Inflammatory macrophage treated with lipopolysaccharide for 4 hours (primary cell): ENCODE data around the gene AOC2.
"Not testable (repeated sequence)": the region's sequence is repeated elsewhere in the genome, so short reads cannot be mapped to it uniquely, and the experiment has no call there.

Experiments
- DNase-seq: peaks from one replicate; pipeline ENCODE4 v3.0.0-alpha.2; 2020

The AOC2 gene

DNA sequence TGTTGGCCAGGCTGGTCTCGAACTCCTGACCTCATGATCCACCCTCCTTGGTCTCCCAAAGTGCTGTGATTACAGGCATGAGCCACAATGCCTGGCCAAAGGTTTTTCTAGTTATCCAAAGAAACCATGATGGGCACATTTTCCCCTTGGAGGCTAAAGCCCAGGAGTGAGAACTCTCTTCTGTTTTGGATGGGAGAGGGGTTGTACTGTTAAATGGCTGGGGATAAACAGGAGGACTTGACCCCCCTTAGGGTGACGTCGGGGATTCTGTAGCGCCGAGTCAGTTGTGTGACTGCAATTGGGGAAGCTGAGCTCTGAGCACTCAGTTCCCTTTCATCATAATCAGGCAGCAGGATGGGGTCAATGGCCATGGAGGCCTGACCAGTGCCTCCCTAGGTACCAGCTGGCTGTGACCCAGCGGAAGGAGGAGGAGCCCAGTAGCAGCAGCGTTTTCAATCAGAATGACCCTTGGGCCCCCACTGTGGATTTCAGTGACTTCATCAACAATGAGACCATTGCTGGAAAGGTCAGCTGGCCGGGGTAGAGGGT is 10.7 kb downstream of the AOC2 start:
- peak; percentile 64 for DNase-seq

DNA sequence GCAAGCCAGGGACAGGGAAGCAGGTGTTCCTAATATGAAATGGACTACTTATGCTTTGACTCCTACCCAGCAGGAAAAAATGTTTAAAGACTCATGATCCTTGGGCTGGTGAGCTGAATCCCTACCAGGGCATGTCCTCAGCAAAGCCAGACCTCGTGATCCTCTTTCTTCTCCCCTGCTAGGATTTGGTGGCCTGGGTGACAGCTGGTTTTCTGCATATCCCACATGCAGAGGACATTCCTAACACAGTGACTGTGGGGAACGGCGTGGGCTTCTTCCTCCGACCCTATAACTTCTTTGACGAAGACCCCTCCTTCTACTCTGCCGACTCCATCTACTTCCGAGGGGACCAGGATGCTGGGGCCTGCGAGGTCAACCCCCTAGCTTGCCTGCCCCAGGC is 11.7 kb downstream of the AOC2 start:
- not testable (repeated sequence) for DNase-seq

DNA sequence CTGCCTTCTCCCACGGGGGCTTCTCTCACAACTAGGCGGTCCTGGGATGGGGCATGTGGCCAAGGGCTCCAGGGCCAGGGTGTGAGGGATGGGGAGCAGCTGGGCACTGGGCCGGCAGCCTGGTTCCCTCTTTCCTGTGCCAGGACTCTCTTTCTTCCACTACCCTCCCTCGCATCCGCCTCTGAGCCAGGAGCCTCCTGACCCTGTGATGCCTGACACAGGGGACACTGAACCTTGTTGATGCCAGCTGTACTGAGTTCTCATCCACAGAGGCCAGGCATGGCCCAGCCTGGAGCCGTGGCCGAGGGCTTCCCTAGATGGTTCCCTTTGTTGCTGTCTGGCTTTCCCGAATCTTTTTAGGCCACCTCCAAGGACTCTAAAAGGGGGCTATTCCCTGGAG is 12.1 kb downstream of the AOC2 start:
- not testable (repeated sequence) for DNase-seq

DNA sequence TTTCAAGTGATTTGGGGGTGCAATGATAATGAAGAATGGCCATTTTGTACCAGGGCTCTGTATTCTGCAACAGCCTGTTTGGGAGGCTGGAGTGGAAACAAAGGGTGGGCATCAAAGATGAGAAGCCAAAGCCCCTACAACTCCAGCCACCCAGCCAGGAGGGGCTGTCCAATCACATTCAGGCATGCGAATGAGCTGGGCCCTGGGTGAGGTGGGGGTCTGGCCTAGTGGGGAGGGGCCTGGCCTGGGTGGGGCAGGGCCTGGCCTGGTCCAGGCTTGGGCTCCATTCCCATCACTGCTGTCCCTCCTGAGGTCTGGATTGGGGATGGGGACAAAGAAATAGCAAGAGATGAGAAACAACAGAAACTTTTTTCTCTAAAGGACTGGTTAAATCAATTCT is 13.0 kb downstream of the AOC2 start:
- DNase-seq = no peak

DNA sequence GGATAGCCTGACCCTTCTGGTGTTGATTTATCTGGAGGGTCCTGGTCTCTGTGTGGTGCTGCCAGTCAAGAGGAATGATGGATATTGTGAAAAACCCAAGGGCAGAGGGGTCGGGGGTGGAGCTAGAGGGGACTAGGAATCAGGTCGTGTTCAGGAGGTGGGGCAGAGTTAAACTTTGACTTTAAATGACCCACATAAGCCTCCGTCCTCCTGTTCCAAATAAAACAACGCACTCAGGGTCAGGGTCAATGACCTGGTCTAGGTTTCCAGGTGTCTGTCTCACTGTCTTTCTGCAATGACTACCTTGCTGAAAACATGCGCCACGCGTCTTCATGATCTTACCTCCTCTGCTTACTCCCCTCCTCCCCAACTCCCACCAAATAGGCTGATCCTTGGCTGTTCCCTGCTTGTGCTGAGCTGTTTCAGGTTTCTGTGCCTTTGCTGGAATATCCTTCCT is 21.3 kb downstream of the AOC2 start:
- DNase-seq = no peak

DNA sequence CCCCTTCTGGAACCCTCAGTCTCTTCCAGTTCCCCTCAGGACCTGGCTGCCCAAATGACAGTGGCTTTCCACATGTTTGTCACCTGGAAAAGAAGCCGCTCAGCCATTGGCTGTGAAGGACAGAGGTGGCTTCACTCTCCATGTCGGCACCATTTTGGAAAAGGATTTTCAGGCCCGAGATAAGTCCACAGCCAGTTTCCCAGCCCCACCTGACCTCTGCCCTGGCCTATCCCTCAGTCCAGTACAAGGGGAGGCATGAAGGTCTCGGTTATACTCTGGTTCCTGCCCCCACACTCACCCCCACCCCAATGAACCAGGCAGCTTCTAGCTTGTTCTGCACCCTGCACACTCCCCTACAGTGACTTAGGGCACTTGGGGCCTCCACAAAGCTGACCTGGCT is 21.8 kb downstream of the AOC2 start:
- DNase-seq = no peak

DNA sequence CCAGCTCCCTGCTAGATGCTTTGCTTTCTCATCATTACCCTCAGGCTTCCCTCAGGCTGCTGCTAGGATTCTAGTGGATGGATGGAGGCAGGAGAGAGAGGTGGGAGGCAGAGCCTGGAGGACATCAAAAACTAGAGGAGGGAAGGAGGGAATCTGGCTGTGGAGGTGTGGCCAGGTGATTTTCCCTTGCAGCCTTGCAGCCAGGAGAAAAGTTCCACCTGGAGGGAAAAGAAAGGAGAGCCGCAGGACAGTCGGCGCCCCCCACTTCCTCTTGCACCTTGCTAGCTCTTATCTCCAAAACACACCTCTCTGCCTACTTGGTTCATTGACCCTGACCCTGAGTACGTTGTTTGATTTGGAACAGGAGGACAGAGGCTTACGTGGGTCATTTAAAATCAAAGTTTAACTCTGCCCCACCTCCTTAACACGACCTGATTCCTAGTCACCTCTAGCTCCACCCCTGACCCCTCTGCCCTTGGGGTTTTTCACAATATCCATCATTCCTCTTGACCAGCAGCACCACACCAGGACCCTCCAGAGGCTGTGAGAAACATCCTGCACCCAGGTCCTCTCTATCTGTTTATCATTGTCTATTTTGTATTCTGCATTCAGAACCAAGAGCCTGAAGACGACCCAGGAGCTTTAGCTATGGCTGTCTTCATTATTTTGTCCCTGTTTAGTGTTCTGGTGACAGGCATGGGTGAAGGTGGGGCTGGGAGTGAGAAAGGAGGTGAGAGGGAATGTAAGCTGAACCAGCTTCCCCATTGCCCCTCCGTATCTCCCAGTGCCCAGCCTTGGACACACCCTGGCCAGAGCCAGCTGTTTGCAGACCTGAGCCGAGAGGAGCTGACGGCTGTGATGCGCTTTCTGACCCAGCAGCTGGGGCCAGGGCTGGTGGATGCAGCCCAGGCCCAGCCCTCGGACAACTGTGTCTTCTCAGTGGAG is 22.5 kb downstream of the AOC2 start:
- no peak for DNase-seq

DNA sequence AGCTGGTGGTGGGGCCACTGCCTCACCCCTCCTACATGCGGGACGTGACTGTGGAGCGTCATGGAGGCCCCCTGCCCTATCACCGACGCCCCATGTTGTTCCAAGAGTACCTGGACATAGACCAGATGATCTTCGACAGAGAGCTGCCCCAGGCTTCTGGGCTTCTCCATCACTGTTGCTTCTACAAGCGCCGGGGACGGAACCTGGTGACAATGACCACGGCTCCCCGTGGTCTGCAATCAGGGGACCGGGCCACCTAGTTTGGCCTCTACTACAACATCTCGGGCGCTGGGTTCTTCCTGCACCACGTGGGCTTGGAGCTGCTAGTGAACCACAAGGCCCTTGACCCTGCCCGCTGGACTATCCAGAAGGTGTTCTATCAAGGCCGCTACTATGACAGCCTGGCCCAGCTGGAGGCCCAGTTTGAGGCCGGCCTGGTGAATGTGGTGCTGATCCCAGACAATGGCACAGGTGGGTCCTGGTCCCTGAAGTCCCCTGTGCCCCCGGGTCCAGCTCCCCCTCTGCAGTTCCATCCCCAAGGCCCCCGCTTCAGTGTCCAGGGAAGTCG is 23.4 kb downstream of the AOC2 start:
- DNase-seq = not testable (repeated sequence)

DNA sequence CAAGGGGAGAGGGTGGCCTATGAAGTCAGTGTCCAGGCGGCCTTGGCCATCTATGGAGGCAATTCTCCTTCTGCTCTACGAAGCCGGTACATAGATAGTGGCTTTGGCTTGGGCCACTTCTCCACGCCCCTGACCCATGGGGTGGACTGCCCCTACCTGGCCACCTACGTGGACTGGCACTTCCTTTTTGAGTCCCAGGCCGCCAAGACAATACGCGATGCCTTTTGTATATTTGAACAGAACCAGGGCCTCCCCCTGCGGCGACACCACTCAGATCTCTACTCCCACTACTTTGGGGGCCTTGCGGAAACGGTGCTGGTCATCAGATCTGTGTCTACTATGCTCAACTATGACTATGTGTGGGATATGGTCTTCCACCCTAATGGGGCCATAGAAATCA is 24.0 kb downstream of the AOC2 start:
- DNase-seq = no peak

DNA sequence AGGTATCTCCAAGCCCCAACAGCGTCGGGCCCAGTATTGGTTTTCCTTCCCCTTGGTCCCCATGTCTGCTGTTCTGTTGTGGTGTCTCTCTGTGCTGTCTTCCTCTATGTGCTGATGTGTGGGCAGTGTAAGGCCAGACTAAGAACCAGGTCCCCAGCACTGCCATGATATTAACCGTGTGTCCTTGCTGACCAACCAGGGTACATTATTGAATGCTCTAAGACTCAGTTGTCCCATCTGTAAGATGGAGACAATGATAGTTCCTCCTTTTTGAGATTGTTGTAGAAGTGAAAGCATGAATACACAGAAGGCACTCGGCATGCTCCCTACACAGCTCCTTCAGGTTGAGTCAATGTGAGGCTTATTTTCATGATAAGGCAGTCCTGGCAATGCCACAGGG is 27.3 kb downstream of the AOC2 start:
- no peak for DNase-seq

DNA sequence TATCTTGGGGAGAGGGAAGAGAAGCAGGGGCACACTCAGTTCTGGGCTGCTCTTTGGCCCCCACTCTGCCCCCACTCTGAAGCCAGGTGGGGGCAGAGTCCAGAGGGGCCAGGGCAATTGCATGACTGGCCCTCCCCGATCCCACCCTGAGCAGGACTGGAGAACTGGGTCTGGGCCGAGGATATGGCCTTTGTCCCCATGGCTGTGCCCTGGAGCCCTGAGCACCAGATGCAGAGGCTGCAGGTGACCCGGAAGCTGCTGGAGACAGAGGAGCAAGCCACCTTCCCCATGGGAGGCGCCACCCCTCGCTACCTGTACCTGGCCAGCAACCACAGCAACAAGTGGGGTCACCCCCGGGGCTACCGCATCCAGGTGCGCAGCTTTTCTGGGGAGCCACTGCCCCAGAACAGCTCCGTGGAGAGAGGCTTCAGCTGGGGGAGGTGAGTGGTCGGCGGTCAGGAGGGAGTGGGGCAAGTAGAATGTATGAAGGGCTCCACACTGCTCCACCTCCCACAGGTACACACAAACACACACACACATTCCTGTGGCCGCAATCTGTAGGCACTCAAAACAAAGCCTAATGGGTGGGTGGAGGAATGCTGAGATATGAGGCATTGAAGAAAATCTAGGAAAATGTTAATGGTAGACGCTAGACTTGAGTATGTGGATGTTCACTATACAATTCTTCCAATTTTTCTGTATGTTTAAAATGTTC is 28.0 kb downstream of the AOC2 start:
- DNase-seq = no peak

DNA sequence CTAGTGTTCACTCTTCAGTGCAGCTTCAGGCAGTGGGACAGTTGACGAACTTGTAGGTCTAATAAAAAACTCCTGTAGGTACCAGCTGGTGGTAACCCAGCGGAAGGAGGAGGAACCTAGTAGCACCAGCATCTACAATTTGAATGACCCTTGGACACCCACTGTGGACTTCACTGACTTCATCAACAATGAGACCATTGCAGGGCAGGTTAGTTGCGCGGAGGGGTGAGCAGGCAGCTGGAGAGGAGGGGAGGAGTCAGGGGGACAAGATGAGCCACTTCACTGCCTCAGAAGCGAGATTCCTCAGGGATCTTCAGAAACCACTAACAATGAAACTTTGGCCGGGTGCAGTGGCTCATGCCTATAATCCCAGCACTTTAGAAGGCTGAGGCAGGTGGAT is 28.9 kb downstream of the AOC2 start:
- no peak for DNase-seq

DNA sequence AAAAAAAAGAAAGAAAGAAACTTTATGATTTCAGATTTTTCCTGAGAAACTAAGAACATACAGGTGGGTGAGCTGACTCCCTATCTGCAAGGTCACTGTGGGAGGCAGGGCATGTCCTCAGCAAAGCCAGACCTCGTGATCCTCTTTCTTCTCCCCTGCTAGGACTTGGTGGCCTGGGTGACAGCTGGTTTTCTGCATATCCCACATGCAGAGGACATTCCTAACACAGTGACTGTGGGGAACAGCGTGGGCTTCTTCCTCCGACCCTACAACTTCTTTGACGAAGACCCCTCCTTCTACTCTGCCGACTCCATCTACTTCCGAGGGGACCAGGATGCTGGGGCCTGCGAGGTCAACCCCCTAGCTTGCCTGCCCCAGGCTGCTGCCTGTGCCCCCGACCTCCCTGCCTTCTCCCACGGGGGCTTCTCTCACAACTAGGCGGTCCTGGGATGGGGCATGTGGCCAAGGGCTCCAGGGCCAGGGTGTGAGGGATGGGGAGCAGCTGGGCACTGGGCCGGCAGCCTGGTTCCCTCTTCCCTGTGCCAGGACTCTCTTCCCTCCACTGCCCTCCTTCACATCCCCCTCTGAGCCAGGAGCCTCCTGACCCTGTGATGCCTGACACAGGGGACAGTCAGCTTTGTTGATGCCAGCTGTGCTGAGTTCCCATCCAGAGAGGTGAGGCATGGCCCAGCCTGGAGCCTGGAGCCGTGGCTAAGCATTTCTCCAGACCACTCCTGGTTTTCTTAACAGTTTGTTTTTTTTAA is 29.7 kb downstream of the AOC2 start:
- not testable (repeated sequence) for DNase-seq

DNA sequence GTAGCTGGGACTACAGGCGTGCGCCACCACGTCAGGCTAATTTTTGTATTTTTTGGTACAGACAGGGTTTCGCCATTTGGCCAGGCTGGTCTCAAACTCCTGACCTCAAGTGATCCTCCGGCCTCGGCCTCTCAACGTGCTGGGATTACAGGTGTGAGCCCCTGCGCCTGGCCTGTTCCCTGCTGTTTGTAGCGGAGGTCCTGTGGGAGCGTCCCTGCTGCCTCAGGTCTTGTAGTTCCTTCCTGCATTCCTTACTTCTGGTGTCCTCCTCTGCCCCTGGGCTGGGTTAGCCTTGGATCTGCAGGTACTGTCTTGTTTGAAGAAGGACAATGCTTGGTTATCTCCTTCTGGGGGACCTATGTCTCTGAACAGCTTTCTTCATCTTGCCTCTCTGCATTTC is 32.7 kb downstream of the AOC2 start:
- DNase-seq = no peak

DNA sequence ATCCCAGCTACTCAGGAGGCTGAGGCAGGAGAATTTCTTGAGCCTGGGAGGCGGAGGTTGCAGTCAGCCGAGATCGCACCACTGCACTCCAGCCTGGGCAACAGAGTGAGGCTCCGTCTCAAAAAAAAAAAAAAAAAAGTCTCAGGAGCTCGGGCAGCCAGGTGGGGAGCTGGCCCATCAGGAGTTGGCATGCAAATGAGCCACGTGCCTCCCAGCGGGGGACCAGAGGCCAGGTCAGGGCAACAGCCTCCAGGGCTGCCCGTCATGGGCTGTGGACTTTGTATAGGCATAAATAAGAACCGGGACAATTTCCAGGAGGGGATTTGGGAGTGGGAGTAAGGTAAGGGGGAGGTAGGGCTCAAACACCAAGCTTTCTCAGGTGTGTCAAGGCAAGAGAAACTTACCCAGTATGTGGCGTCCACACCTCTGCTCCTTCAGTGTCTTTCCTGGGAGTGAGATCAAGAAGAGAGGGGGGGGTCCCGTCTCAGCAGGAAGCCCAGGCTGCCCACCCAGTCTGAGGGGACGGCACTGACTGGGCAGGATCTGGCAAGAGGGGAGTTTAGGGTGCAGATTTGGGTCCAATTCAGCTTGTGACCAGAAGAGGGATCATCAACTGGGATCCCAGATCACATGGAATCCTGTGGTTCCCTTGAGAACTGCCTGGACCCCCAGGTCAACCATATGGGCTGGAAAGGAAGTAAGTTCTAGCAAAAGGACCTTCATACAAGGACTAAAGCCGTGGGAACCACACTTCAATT is 33.9 kb downstream of the AOC2 start:
- DNase-seq = no peak

DNA sequence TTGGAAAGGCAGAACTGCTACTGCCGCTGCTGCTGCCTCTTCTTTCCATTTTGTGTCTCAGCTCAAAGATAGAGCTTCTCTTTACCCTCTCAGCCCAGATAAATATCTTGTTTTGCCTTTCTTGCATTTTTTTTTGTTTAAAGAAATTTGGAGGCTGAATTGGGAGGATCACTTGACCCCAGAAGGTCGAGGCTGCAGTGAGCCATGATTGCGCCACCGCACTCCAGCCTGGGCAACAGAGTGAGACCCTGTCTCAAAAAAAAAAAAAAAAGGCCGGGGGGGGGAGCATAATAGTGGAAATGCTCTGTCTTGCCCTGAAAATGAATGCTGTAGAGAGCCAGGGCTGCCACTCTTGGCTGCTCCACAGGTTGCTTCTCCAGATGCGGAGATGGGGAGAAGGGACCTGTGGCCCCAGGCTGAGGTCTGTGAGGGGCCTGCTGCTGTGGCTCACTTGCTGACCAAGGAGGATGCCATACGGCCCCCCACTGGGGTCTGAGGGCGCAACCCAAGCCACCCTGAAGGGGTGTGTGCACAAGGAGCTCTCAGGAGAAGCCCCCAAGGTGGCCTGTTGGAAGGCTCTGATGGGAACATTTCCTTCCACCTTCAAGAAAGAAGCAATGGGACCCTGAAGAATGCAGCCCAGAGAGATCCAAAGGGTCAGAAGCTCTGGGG is 34.7 kb downstream of the AOC2 start:
- no peak for DNase-seq

DNA sequence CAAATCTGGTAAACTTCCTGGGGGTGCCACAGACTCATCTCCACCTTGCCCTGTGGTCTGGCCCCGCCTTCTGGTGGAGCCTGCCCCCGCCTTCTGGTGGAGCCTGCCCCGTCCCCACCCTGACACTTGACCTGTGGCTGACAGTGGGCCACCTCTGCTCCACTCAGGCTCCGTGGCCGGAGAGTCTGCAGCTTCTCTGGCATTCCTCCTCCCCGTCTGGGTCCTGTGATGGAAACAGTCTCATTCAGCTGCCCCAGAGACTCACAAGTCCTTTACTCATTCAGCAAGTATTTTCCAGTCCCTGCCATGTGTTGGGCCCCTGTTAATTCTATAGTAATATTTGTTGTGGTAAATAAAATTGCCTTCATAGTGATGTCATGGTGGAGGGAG is 35.2 kb downstream of the AOC2 start:
- no peak for DNase-seq

DNA sequence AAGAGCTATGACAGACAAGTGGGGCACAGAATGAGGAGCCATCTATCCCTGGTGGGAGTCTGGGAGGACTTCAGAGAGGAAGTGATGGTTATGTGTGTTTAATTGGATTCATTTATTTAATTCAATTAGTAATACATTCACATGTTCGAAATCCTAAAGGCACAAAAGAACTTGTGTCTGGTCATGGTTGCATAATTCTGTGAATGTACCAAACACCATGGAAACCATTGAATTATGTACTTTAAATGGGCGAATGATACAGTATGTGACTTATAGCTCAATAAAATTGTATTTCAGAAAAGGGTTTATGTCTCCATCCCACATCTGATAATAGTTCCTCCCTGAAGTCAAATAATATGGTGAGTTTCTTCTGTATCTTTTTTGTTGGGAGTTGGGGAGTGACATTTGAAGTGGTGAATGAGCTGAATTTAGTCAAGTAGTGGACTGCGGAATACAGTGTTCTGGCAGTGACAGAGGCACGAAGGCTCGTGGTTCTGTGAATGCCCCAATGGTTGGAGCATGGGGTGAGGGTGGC is 36.5 kb downstream of the AOC2 start:
- no peak for DNase-seq

DNA sequence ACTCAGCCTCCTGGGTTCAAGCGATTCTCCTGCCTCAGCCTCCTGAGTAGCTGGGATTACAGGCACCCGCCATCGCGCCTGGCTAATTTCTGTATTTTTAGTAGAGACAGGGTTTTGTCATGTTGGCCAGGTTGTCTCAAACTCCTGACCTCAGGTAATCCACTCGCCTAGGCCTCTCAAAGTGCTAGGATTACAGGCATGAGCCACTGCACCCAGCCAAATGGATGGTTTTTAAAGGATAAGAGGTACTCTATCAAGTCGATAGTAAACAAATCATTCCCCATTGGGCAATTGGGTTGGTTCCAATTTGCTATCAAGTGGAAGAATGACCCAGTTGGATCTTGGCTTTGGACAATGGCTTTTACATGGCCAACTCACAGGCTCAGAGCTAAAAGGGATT is 37.3 kb downstream of the AOC2 start:
- not testable (repeated sequence) for DNase-seq

DNA sequence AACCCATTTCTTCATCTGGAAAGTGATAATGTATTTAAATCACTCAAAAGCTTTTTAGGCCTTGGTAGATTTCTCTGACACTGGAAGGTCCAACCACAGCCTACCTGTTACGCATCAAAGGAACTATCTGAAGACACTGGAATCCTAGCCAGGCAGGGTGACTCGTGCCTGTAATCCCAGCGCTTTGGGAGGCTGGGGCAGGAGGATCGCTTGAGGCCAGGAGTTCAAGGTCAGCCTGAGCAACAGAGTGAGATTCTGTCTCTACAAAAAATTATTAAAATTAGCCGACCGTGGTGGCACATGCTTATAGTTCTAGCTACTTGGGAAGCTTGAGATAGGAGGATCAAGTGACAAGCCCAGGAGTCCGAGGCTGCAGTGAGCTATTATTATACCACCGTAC is 37.8 kb downstream of the AOC2 start:
- no peak for DNase-seq
